ENCODE results near the gene ALDH16A1. TPM values are rescaled to one million over a fixed set of nuclear protein-coding genes. Genes with fewer than 3 reads are reported as not detected.

Gene ALDH16A1
- total and polyA plus RNA-seq, 9 donors = 0.93 to 24.2 (median 20.2) TPM

DNA sequence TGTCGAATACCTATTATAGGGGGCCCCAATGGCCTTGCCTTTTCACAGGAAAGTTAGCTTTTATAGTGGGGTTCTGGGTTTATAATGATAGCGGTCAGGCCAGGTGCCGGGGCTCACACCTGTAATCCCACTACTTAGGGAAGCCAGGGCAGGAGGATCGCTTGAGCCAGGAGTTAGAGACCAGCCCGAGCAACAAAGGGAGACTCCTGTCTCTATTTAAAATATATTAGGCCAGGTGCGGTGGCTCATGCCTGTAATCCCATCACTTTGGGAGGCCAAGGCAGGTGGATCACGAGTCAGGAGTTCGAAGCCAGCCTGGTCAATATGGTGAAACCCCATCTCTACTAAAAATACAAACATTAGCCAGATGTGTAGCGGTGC is 50.5 kb downstream of the ALDH16A1 start:
- intact Hi-C loops (cut with DNase I) = no loop called here

DNA sequence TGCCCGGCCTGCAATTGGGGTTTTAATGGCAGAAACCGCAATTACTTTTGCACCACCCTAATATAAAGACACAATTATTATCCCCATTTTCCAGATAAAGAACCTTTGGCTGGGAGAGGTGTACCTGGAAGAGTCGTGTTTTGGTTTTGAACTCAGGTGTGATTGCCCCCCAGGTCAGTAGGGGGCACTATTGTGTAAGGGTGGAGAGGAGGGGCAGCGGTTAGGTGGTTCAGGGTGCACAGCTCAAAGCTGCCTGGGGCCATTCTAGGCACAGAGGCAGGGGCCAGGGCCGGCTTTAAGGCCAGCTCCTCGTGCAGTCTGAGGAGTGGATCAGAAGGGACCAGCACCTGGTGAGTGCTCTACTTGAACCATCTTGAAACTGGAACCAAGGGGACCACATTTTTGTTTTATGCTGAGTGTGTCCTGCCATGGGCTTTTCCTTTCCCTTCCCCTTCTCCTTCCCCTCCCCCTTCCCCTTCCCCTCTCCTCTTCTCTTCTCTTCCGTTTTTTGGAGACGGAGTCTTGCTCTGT is 53.6 kb downstream of the ALDH16A1 start:
- no peak for DNase-seq
- Histone ChIP-seq H3K4me1 (ENCODE audit: insufficient read depth) (no peaks in the 10 kb centered on the region), H3K9me3 (no peaks in the 10 kb centered on the region), H3K36me3 (no peaks in the 10 kb centered on the region), H3K4me3 (no peak overlapping the region), H3K27me3 (no peaks in the 10 kb centered on the region), H3K27ac (no peak overlapping the region)
- intact Hi-C loops (cut with DNase I) = loop anchor here in 2 of 4 donors (5.0 kb wide), 2 partner anchors 36 to 46 kb away; no protein-coding TSS in a partner anchor
- WGBS, 3 donors = 43 to 50% (median 48%) methylated on average over 8 of the region's 8 CpGs
- TF ChIP-seq, protein P1, sequence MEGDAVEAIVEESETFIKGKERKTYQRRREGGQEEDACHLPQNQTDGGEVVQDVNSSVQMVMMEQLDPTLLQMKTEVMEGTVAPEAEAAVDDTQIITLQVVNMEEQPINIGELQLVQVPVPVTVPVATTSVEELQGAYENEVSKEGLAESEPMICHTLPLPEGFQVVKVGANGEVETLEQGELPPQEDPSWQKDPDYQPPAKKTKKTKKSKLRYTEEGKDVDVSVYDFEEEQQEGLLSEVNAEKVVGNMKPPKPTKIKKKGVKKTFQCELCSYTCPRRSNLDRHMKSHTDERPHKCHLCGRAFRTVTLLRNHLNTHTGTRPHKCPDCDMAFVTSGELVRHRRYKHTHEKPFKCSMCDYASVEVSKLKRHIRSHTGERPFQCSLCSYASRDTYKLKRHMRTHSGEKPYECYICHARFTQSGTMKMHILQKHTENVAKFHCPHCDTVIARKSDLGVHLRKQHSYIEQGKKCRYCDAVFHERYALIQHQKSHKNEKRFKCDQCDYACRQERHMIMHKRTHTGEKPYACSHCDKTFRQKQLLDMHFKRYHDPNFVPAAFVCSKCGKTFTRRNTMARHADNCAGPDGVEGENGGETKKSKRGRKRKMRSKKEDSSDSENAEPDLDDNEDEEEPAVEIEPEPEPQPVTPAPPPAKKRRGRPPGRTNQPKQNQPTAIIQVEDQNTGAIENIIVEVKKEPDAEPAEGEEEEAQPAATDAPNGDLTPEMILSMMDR (IDR thresholded peaks at IDR 0.05) = peak in 1 of 3 donors; percentile 17
- no peak for TF ChIP-seq POLR2A (IDR thresholded peaks at IDR 0.05)

More for the DNA sequence above, 50.5 kb downstream of the ALDH16A1 start:
- TF ChIP-seq, protein P1 (IDR thresholded peaks at IDR 0.05) = no peak
- TF ChIP-seq POLR2A (IDR thresholded peaks at IDR 0.05) (no peak), EP300 (IDR thresholded peaks at IDR 0.05) (no peak)
- no peak for DNase-seq
- Histone ChIP-seq H3K9me3 (no peaks in the 10 kb centered on the region), H3K4me1 (ENCODE audit: insufficient read depth) (no peaks in the 10 kb centered on the region), H3K27ac (no peak overlapping the region), H3K36me3 (no peaks in the 10 kb centered on the region), H3K27me3 (no peaks in the 10 kb centered on the region), H3K4me3 (no peak overlapping the region)
- WGBS, 3 donors = 69 to 75% (median 73%) methylated on average over 9 of the region's 9 CpGs

- no peaks in the 10 kb centered on the region for H3K9me3 ChIP-seq
- intact Hi-C loops (cut with DNase I) = loop anchor here in 2 of 4 donors (5.0 kb wide), 2 partner anchors 34 to 44 kb away; no protein-coding TSS in a partner anchor
- peaks cover 3% of the 10 kb centered on the region for H3K4me1 ChIP-seq (ENCODE audit: insufficient read depth)
- H3K4me3 ChIP-seq = no peak overlapping the region
- TF ChIP-seq, protein P1 (IDR thresholded peaks at IDR 0.05) = no peak
- no peak for TF ChIP-seq EP300 (IDR thresholded peaks at IDR 0.05)
- no peak for TF ChIP-seq POLR2A (IDR thresholded peaks at IDR 0.05)
- H3K27me3 ChIP-seq = no peaks in the 10 kb centered on the region
- no peak for DNase-seq
- H3K36me3 ChIP-seq = no peaks in the 10 kb centered on the region
- WGBS, 3 donors = 57 to 72% (median 59%) methylated on average over 12 of the region's 12 CpGs
- no peak overlapping the region for H3K27ac ChIP-seq
Observed at GRCh38 chr19:49507803-49508494, 54.9 kb downstream of the ALDH16A1 start.

GRCh38 chr19:49512970-49513745 is 60.1 kb downstream of the ALDH16A1 start:
- peak overlapping the region; percentile 67 for H3K4me3 ChIP-seq
- no peaks in the 10 kb centered on the region for H3K9me3 ChIP-seq
- H3K27me3 ChIP-seq = no peaks in the 10 kb centered on the region
- intact Hi-C loops (cut with DNase I) = no loop called here
- peaks cover 4% of the 10 kb centered on the region for H3K4me1 ChIP-seq (ENCODE audit: insufficient read depth)
- peak overlapping the region; percentile 90 to 95 for H3K27ac ChIP-seq
- TF ChIP-seq POLR2A (IDR thresholded peaks at IDR 0.05) (no peak), EP300 (IDR thresholded peaks at IDR 0.05) (no peak)
- WGBS, 3 donors = 1 to 2% (median 1%) methylated on average over 41 to 50 of the region's 50 CpGs
- peak; percentile 74 to 83 (median 76) for DNase-seq
- H3K36me3 ChIP-seq = no peaks in the 10 kb centered on the region
